ENCODE results near the gene ANGPTL8.

- TF ChIP-seq REST (IDR thresholded peaks at IDR 0.05) (no peak), ATF3 (IDR thresholded peaks at IDR 0.05) (no peak), CTCF (IDR thresholded peaks at IDR 0.05; ENCODE audit: low read depth, low read length, missing input control) (peak; percentile 44), ZBTB33 (IDR thresholded peaks at IDR 0.05) (no peak), EGR1 (IDR thresholded peaks at IDR 0.05; ENCODE audit: low read depth in 2 of 2) (no peak), FOXA1 (IDR thresholded peaks at IDR 0.05) (no peak), MAX (IDR thresholded peaks at IDR 0.05) (no peak), TAF1 (conservative IDR thresholded peaks at IDR 0.05) (no peak), SP1 (IDR thresholded peaks at IDR 0.05) (no peak), FOXA2 (IDR thresholded peaks at IDR 0.05) (no peak), JUND (IDR thresholded peaks at IDR 0.05) (no peak), HNF4G (IDR thresholded peaks at IDR 0.05) (no peak), RXRA (IDR thresholded peaks at IDR 0.05) (no peak)
These were observed 48.9 kb downstream of the ANGPTL8 start for GRCh38 chr19:11288349-11288748.
